GM06990 (cell line): ENCODE data around the gene THOC5.
"Not testable (repeated sequence)": the region's sequence is repeated elsewhere in the genome, so short reads cannot be mapped to it uniquely, and the experiment has no call there.

Experiments
- DNase-seq: peaks from one replicate; pipeline ENCODE4 v3.0.0-alpha.2; 2011; ENCODE audit not compliant: insufficient read length; ENCODE audit errors: extremely low read depth
- H3K27me3 ChIP-seq: replicated peaks from 2 replicates; pipeline ENCODE4 v1.6.0; 2011; ENCODE audit warnings: low read length; ENCODE audit not compliant: control insufficient read depth, insufficient read depth
- H3K36me3 ChIP-seq: 2 replicates; pipeline ENCODE4 v1.5.1; 2011; ENCODE audit warnings: low read length; ENCODE audit not compliant: control insufficient read depth, insufficient read depth
- H3K4me3 ChIP-seq: replicated peaks from 2 replicates; pipeline ENCODE4 v1.5.1; 2011; ENCODE audit warnings: low read depth, mild to moderate bottlenecking, control low read depth, low read length
- CTCF ChIP-seq: IDR thresholded peaks from 2 replicates; pipeline ENCODE4 v1.5.1; 2011; ENCODE audit warnings: low read length, control low read depth, mild to moderate bottlenecking, inconsistent platforms; ENCODE audit not compliant: insufficient read depth, poor library complexity, severe bottlenecking

THOC5 gene

DNA sequence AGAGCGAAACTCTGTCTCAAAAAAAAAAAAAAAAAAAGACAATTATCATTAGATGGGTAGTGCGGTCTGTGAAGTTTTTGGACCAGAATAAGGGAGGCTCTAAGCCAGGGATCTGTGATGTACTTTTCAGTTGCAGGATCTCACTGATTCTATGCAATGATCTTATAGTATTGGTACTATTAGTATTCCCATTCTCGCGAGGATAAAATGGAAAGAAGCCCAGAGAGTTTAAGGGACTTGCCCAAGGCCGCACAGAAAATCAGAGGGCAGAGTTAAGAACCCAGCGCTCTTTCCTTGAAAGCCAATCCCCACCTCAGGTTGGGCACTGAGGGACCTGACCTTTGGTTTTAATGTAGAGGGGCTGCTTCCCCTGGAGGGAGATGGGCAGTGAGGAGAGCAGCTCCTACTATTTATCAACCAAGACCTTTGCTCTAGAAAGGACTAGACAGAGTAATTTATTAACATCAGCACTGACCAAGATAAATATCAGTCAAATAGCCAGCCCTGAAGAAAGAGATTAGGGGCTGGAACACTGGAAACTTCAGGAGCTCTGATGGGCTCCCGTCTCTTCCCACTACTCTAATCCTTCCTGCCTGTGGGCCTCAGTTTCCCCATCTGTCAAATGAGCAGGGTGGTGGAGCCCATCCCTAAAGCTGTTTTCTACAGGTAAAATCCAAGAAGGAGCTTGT lies 21.3 kb upstream of the THOC5 start:
- no peak for TF ChIP-seq CTCF
- no peak overlapping the region for H3K4me3 ChIP-seq
- H3K27me3 ChIP-seq: no peaks in the 10 kb centered on the region
- DNase-seq: no peak
- H3K36me3 ChIP-seq: peaks cover 4% of the 10 kb centered on the region

- H3K36me3 ChIP-seq: peaks cover 8% of the 10 kb centered on the region
- H3K4me3 ChIP-seq: no peak overlapping the region
- H3K27me3 ChIP-seq: no peaks in the 10 kb centered on the region
- DNase-seq: no peak
- TF ChIP-seq CTCF: no peak
Observed at GRCh38 chr22:29570912-29571549, 17.5 kb upstream of the THOC5 start.

DNA sequence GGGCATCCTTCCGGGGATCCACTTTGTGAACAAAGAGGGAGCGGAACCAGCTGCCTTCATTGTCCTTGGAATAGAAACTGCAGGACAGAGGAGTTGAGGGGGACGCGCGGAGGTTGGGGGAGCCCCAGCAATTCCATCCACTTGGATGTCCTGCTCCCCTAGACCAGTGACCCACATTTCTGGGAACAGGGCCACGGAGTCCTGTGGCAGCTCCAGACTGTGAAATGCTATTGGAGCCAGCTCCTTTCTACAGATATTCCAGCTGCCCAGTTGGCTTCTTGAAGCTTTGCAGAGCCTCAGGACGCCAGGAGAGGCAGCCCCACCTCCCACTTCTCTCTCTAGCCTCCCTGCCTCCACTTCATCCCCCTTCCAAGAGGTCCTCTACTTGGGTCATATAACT lies 16.9 kb upstream of the THOC5 start:
- Histone ChIP-seq H3K36me3 (peaks cover 8% of the 10 kb centered on the region), H3K27me3 (no peaks in the 10 kb centered on the region), H3K4me3 (no peak overlapping the region)
- TF ChIP-seq CTCF: no peak
- DNase-seq: no peak

DNA sequence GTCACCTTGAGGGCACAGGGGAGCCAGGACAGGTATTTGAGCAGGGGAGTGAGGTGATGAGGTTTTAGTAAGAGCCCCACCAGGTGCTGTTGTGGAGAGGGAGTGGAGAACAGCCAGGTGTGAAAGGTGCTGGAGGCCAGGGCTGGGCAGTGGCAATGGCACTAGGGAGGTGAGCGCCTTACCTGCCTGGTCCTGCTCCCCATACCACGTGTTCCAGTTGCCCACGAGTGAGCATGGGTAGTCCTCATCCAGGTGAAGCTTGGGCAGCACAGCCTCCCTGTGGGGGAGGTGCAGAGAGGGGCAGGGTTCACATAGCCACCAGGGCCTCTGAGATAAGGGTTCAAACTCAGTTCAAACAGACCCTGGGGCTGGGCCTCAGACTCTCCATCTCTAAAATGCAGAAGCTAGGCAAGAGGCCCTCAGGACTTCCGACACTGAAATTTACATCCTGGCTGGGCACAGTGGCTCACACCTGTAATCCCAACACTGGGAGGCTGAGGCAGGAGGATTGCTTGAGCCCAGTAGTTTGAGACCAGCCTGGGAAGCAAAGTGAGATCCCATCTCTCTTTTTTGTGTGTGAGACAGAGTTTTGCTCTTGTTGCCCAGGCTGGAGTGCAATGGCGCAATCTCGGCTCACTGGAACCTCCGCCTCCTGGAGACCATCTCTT lies 15.6 kb upstream of the THOC5 start:
- TF ChIP-seq CTCF: no peak
- H3K36me3 ChIP-seq: peaks cover 8% of the 10 kb centered on the region
- no peaks in the 10 kb centered on the region for H3K27me3 ChIP-seq
- DNase-seq: no peak
- H3K4me3 ChIP-seq: no peak overlapping the region

GRCh38 chr22:29567338-29567737 lies 13.8 kb upstream of the THOC5 start:
- no peak for DNase-seq
- no peaks in the 10 kb centered on the region for H3K27me3 ChIP-seq
- no peak overlapping the region for H3K4me3 ChIP-seq
- no peak for TF ChIP-seq CTCF
- peaks cover 8% of the 10 kb centered on the region for H3K36me3 ChIP-seq

- H3K36me3 ChIP-seq: peaks cover 13% of the 10 kb centered on the region
- H3K27me3 ChIP-seq, H3K4me3 ChIP-seq, DNase-seq: not testable (repeated sequence)
Observed at GRCh38 chr22:29566513-29566912, 13.0 kb upstream of the THOC5 start.
